Calu3 (cell line): ENCODE data around the gene AKAP13. TPM values are rescaled to one million over a fixed set of nuclear protein-coding genes. Genes with fewer than 3 reads are reported as not detected.

ENCODE experiments used
- BruUV-seq: library from RNA; stranded (reverse); fragments of 400-500 nt; replicated peaks from 2 replicates; lab custom pipeline; 2021; lab: Mats Ljungman, UMichigan
- CTCF ChIA-PET: fragments of 300-600 bp; sonication (Branson Sonifier 250); formaldehyde crosslinking; loops from one replicate; lab custom pipeline; 2022; ENCODE audit warnings: antibody characterized with exemption; lab: Charles Lee
- DNase-seq: peaks from one replicate; pipeline ENCODE4 v3.0.0; 2022
- H3K27ac Mint-ChIP-seq: one replicate; pipeline ENCODE4 v1.8.0; 2022; ENCODE audit warnings: mixed read lengths; ENCODE audit not compliant: unreplicated experiment
- H3K27me3 Mint-ChIP-seq: one replicate; pipeline ENCODE4 v1.8.0; 2022; ENCODE audit warnings: mixed read lengths; ENCODE audit not compliant: unreplicated experiment
- H3K36me3 Mint-ChIP-seq: one replicate; pipeline ENCODE4 v1.8.0; 2022; ENCODE audit warnings: mild to moderate bottlenecking, moderate library complexity, mixed read lengths; ENCODE audit not compliant: insufficient read depth, unreplicated experiment
- H3K4me1 Mint-ChIP-seq: one replicate; pipeline ENCODE4 v1.8.0; 2022; ENCODE audit warnings: mild to moderate bottlenecking, low read depth, mixed read lengths; ENCODE audit not compliant: unreplicated experiment
- H3K4me3 Mint-ChIP-seq: one replicate; pipeline ENCODE4 v1.8.0; 2022; ENCODE audit warnings: mild to moderate bottlenecking, low read depth, moderate library complexity, mixed read lengths; ENCODE audit not compliant: unreplicated experiment
- H3K9me3 Mint-ChIP-seq: one replicate; pipeline ENCODE4 v1.8.0; 2022; ENCODE audit warnings: low read depth, mixed read lengths; ENCODE audit not compliant: unreplicated experiment
- intact Hi-C: fragments of 100-400 bp; cut with micrococcal nuclease; formaldehyde crosslinking; loops from one replicate; pipeline ENCODE4 v1.10.0; 2022; ENCODE audit not compliant: unreplicated experiment
- total RNA-seq: library from RNA; stranded (reverse); gene quantifications from 2 replicates; pipeline ENCODE4 v1.2.3, GENCODE V29; 2022
- TF ChIP-seq, protein P1 (sequence below): fragments of 200-600 bp; IDR thresholded peaks from one replicate; pipeline ENCODE4 v1.8.0; 2022; ENCODE audit warnings: antibody characterized with exemption; ENCODE audit not compliant: unreplicated experiment

The AKAP13 gene
- total RNA-seq, 1 experiment from 2014 or later, result 145 TPM

GRCh38 chr15:85773970-85774369 lies 393.6 kb downstream of the AKAP13 start:
- Mint-ChIP-seq H3K27ac (no peak overlapping the region), H3K9me3 (no peaks in the 10 kb centered on the region), H3K4me1 (peaks cover 8% of the 10 kb centered on the region), H3K36me3 (no peaks in the 10 kb centered on the region), H3K4me3 (no peak overlapping the region), H3K27me3 (no peaks in the 10 kb centered on the region)
- CTCF ChIA-PET, result interaction anchor here (1.1 kb wide), 1 partner anchor 12 kb away, joined by 4 read pairs; no protein-coding TSS in a partner anchor
- TF ChIP-seq, protein P1, sequence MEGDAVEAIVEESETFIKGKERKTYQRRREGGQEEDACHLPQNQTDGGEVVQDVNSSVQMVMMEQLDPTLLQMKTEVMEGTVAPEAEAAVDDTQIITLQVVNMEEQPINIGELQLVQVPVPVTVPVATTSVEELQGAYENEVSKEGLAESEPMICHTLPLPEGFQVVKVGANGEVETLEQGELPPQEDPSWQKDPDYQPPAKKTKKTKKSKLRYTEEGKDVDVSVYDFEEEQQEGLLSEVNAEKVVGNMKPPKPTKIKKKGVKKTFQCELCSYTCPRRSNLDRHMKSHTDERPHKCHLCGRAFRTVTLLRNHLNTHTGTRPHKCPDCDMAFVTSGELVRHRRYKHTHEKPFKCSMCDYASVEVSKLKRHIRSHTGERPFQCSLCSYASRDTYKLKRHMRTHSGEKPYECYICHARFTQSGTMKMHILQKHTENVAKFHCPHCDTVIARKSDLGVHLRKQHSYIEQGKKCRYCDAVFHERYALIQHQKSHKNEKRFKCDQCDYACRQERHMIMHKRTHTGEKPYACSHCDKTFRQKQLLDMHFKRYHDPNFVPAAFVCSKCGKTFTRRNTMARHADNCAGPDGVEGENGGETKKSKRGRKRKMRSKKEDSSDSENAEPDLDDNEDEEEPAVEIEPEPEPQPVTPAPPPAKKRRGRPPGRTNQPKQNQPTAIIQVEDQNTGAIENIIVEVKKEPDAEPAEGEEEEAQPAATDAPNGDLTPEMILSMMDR, result no peak
- no TSS peak for BruUV-seq
- intact Hi-C loops, result no loop called here
- no peak for DNase-seq

GRCh38 chr15:85777250-85778106 lies 397.1 kb downstream of the AKAP13 start:
- H3K4me1 Mint-ChIP-seq, result peaks cover 8% of the 10 kb centered on the region
- CTCF ChIA-PET, result no interaction called here
- no peaks in the 10 kb centered on the region for H3K36me3 Mint-ChIP-seq
- H3K27me3 Mint-ChIP-seq, result no peaks in the 10 kb centered on the region
- TF ChIP-seq, protein P1, result no peak
- DNase-seq, result no peak
- BruUV-seq, result no TSS peak
- H3K27ac Mint-ChIP-seq, result no peak overlapping the region
- no peaks in the 10 kb centered on the region for H3K9me3 Mint-ChIP-seq
- H3K4me3 Mint-ChIP-seq, result no peak overlapping the region
- intact Hi-C loops, result no loop called here

- H3K27me3 Mint-ChIP-seq, result no peaks in the 10 kb centered on the region
- H3K36me3 Mint-ChIP-seq, result no peaks in the 10 kb centered on the region
- TF ChIP-seq, protein P1, result no peak
- no peak overlapping the region for H3K4me3 Mint-ChIP-seq
- CTCF ChIA-PET, result interaction anchor here (1.0 kb wide), 1 partner anchor 10 kb away, joined by 3 read pairs; no protein-coding TSS in a partner anchor
- peaks cover 2% of the 10 kb centered on the region for H3K4me1 Mint-ChIP-seq
- no TSS peak for BruUV-seq
- no peaks in the 10 kb centered on the region for H3K9me3 Mint-ChIP-seq
- intact Hi-C loops, result no loop called here
- no peak for DNase-seq
- H3K27ac Mint-ChIP-seq, result no peak overlapping the region
Measured at GRCh38 chr15:85778107-85778776, 397.8 kb downstream of the AKAP13 start.

- DNase-seq, result no peak
- no peak overlapping the region for H3K27ac Mint-ChIP-seq
- no peaks in the 10 kb centered on the region for H3K4me1 Mint-ChIP-seq
- CTCF ChIA-PET, result interaction anchor here (1.0 kb wide), 1 partner anchor 9 kb away, joined by 3 read pairs; no protein-coding TSS in a partner anchor
- H3K36me3 Mint-ChIP-seq, result no peaks in the 10 kb centered on the region
- BruUV-seq, result no TSS peak
- no peaks in the 10 kb centered on the region for H3K27me3 Mint-ChIP-seq
- intact Hi-C loops, result no loop called here
- TF ChIP-seq, protein P1, result no peak
- H3K9me3 Mint-ChIP-seq, result no peaks in the 10 kb centered on the region
- H3K4me3 Mint-ChIP-seq, result no peak overlapping the region
Measured at GRCh38 chr15:85779249-85779648, 398.8 kb downstream of the AKAP13 start.
